ENCODE measurements around the gene NUP50.

Gene NUP50

DNA sequence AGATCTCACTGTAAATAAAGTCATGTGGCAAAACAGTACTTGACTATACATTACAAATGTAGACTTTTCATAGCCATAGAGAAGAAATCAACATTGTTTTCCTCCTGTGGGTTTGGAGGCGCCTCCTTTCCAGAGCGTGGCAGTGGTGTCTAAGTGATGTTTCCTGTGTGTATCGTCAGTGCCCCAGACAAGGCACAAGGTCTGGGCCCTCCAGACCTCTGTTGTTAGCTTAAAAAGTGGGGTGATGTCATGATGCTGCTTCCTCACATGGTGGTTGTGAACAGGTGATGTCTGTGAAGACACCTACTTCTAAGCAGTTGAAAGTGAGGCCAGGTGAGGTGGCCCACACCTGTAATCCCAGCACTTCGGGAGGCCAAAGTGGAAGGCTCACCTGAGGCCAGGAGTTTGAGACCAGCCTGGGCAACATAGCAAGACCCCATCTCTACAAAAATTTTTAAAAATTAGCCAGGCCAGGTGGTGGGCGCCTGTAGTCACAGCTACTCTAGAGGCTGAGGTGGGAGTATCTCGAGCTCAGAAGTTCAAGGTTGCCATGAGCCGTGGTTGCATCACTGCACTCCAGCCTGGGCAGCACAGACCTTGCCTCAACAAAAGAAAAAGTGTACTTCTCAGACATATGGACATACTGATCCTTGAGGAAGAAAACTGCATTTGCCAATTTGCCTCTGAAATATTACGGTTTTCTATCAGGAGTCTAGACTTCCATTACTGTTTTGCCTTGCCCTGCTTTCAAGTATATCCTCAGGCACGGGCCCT, 15.7 kb downstream of the NUP50 start:
- Histone ChIP-seq H3K36me3 (peaks cover 97% of the 10 kb centered on the region), H3K27me3 (no peaks in the 10 kb centered on the region), H3K9me3 (no peaks in the 10 kb centered on the region), H3K4me1 (no peaks in the 10 kb centered on the region), H3K4me3 (ENCODE audit: low read depth, low read length) (no peak overlapping the region)
- TF ChIP-seq, protein P1, sequence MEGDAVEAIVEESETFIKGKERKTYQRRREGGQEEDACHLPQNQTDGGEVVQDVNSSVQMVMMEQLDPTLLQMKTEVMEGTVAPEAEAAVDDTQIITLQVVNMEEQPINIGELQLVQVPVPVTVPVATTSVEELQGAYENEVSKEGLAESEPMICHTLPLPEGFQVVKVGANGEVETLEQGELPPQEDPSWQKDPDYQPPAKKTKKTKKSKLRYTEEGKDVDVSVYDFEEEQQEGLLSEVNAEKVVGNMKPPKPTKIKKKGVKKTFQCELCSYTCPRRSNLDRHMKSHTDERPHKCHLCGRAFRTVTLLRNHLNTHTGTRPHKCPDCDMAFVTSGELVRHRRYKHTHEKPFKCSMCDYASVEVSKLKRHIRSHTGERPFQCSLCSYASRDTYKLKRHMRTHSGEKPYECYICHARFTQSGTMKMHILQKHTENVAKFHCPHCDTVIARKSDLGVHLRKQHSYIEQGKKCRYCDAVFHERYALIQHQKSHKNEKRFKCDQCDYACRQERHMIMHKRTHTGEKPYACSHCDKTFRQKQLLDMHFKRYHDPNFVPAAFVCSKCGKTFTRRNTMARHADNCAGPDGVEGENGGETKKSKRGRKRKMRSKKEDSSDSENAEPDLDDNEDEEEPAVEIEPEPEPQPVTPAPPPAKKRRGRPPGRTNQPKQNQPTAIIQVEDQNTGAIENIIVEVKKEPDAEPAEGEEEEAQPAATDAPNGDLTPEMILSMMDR (IDR thresholded peaks at IDR 0.05; ENCODE audit: low read depth, low read length), result no peak
- no peak for DNase-seq

DNA sequence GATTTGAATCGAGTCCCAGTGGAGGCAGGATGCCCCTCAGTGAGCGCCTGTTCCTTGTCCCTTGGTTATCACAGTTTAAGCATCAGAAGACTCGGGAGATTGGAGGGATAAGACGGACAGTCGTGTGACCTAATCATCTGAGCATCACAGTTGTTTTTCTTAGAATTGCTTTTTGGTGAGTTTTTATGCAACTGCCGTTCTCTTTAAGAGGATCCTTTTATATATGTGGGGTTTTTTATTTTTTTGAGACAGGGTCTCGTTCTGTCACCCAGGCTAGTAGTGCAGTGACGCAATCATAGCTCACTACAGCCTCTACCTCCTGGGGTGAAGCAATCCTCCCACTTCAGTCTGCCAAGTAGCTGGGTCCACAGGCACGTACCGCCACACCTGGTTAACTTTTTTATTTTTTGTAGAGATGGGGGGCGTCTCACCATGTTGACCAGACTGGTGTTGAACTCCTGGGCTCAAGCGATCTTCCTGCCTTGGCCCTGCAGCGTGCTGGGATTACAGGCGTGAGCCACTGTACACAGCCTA, 16.5 kb downstream of the NUP50 start:
- peaks cover 90% of the 10 kb centered on the region for H3K36me3 ChIP-seq
- no peaks in the 10 kb centered on the region for H3K27me3 ChIP-seq
- no peaks in the 10 kb centered on the region for H3K9me3 ChIP-seq
- H3K4me1 ChIP-seq, result no peaks in the 10 kb centered on the region
- TF ChIP-seq, protein P1 (IDR thresholded peaks at IDR 0.05; ENCODE audit: low read depth, low read length), result no peak
- no peak for DNase-seq
- no peak overlapping the region for H3K4me3 ChIP-seq (ENCODE audit: low read depth, low read length)

DNA sequence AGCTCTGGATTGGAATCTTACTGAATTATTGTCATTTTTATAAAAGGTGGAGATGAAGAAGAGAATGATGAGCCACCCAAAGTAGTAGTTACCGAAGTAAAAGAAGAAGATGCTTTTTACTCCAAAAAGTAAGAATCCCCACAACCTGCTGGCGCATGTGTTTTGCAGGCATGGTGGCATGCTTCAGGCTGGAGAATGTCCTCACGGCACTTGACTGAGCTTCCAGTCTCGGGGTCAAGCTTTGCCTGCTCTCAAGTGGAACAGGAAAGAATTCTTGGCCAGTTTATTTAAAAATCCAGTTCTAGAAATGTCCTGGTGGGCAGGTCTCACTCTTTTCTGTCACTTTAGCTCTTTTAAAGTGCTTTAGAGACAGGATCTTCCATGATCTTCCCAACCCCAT, 17.5 kb downstream of the NUP50 start:
- no peaks in the 10 kb centered on the region for H3K27me3 ChIP-seq
- peaks cover 90% of the 10 kb centered on the region for H3K36me3 ChIP-seq
- H3K4me1 ChIP-seq, result no peaks in the 10 kb centered on the region
- DNase-seq, result no peak
- no peaks in the 10 kb centered on the region for H3K9me3 ChIP-seq
- no peak overlapping the region for H3K4me3 ChIP-seq (ENCODE audit: low read depth, low read length)
- TF ChIP-seq, protein P1 (IDR thresholded peaks at IDR 0.05; ENCODE audit: low read depth, low read length), result no peak

DNA sequence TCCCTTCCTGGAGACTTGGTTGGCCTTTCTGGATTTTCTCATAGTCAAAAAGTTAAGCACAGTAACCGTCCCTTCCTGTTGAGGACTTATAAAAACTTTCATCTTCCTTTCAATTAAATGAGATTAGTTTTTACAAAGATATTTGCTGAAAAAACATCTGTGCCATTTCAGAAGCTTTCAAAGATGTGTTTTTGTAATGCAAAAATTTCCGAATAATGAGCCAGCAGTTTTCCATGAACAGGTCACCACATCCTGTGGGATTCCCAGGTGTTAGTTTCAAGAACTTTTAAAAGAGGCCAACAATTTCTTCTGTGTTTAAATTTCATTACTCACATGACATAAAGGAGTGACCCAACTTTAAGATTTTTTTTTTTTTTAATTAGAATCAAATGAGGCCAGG, 18.0 kb downstream of the NUP50 start:
- TF ChIP-seq, protein P1 (IDR thresholded peaks at IDR 0.05; ENCODE audit: low read depth, low read length), result no peak
- Histone ChIP-seq H3K4me3 (ENCODE audit: low read depth, low read length) (no peak overlapping the region), H3K36me3 (peaks cover 87% of the 10 kb centered on the region), H3K27me3 (no peaks in the 10 kb centered on the region), H3K9me3 (no peaks in the 10 kb centered on the region), H3K4me1 (no peaks in the 10 kb centered on the region)
- DNase-seq, result no peak

DNA sequence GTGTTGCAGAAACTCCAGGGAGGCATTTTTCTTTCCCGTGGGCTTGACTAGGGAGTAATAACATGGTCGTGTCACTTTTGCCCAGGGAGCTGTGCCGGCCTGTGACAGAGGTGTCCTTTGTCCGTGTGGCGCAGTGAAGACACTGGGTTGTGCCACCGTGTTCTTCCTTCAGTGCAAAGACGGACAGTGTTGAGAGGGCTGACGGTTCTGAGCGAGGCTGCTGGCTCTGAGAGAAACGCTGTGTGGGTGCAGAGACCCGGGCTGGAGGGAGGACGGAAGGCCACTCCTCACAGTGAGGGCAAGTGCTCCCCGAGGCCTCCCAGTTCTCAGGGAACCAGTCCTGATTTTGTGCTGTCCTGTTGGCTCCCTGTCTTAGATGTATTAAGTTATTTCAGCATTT, 20.2 kb downstream of the NUP50 start:
- Histone ChIP-seq H3K9me3 (no peaks in the 10 kb centered on the region), H3K4me3 (ENCODE audit: low read depth, low read length) (no peak overlapping the region), H3K36me3 (peaks cover 75% of the 10 kb centered on the region), H3K27me3 (no peaks in the 10 kb centered on the region), H3K4me1 (no peaks in the 10 kb centered on the region)
- no peak for DNase-seq
- TF ChIP-seq, protein P1 (IDR thresholded peaks at IDR 0.05; ENCODE audit: low read depth, low read length), result no peak

Measured in BE2C (cell line).